ENCODE results near the gene PLPP4. TPM values are rescaled to one million over a fixed set of nuclear protein-coding genes. Genes with fewer than 3 reads are reported as not detected.

The PLPP4 gene
- total RNA-seq, 1 donor from 2014 or later = not detected

DNA sequence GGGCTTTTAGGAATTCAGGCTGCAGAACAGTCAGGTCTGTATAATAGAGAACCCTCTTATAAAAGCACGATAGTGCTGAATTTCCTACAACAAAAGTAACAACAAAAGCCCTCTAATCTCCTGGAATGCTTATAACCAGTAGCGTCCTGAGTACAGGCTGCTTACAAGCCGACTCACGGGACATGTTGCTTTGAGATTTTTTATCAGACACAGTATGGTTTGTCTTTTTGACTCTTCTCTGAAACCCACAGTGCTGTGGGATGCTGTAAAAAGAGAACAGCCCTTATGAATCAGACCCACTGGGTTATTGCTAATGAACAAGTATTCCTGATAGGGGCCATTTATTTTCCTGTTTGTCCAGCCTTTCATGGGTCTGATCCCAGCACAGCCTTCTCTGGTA lies 59.4 kb downstream of the PLPP4 start:
- intact Hi-C loops (cut with micrococcal nuclease) = no loop called here

DNA sequence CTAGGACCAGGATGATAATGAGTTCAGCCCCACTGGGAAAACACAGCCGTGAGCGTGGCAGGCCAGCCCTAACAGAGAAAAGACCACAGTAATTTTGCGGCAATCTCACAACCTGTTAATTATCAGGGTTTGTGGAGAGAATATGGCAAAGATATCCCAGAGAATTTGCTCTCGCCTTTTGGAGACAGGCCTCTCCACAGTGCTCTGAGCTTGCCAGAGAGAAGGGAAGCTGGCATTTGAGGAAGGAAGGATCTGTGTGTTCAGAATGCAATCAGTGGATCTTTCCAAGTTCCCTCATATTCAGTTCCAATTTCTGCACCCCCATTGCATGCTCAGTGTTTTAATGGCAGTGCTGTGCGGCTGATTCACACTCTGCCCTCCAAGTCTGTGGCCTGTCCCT lies 60.2 kb downstream of the PLPP4 start:
- intact Hi-C loops (cut with micrococcal nuclease) = no loop called here

DNA sequence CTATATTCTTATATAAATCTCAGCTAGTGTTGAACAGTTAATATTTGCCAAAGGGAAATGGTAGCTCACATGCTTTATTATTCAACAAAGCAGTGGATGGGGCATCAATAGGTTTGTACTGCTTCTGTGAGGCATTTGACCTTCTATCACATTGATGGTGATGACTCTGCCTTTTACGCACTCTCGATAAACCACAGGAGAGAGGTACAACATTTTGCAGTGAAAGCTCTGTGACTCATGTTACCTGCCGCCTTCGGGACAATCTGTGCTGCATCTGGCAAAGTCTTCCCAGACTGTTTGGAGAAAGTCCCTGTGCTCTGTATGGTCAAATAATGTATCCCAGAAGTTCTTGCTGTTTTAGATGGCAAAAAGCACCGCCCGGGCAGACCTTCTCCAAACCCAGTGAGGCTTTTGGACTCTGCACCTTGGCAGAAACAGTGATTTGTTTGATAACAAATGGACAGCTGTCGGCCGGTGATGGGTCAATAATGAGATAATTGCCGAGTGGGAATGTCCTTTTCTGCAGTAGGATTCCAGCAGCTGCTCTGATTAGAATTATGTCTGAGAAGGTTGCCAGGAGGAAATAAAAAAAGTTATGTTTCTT lies 61.0 kb downstream of the PLPP4 start:
- intact Hi-C loops (cut with micrococcal nuclease) = no loop called here

DNA sequence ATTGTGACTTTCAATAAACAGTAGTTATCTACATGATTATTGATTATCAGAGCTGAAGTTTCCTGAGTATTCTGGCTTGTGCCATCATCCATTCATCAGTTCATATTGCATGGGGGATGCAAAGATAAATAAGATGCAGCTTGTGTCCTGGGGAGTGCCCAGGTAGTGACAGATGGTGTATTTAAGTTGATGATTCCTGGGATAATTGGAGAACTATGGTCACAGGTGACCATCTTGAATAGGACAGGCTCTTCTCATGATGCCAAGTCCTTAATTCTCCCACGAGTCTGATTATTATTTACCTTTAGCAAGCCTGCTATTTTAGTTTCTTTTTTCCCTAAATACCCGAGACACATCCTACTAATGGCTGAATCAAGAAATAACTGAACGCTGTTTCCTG lies 64.9 kb downstream of the PLPP4 start:
- intact Hi-C loops (cut with micrococcal nuclease) = no loop called here

DNA sequence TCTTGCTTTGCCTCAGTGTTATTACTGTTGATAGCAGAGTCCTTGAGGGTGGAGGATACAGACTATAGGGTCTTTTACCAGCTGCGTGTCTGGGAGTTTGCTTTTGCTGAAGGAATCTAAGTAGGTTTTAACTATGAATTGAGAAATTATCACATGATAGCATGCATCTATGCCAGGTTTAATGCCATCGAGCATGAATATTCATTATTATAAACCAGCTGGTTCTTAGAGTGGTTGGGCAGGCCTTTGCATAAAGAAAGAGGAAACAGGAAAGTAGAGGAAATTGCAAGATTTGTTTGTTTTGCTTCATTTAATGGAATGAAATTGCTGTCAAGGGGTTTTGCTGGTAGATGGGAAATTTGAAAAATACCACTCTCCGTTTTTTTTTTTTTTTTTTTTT lies 70.7 kb downstream of the PLPP4 start:
- intact Hi-C loops (cut with micrococcal nuclease) = no loop called here

DNA sequence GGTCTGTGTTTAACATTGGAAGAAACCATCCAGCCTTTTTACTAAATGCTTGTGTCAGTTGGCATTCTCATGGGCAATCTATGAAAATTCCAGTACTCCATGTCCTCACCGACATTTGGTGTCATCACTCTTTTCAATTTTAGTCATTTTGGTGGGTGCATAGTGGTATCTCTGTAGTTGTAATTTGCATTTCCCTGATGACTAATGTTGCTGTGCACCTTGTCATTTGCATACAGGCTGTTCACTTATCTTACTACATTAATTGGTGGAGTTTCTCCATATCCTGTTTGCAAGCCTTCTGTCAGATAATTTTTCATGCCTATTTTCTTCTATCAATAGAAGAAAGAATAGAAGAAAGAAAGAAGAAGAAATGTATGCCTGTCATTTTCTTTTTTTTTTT lies 73.7 kb downstream of the PLPP4 start:
- intact Hi-C loops (cut with micrococcal nuclease) = no loop called here

DNA sequence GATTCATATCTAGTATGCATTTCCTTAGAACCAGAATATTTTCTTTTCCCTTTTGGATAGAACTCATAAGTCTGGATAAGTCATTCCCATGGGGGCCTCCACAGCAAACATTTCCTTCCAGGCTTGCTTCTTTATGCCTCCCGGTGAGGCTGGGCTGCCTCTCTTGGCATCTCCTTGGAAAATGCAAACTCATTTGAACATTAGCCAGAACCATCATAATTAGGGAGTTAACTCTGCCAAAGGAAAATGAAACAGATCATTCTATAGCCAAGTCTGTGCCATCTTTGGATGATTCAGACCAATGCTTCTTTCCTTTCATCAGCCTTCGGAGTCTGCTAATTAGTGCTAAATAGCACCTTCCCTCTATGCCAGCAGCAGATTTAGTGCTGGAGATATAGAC lies 81.1 kb downstream of the PLPP4 start:
- intact Hi-C loops (cut with micrococcal nuclease) = no loop called here

DNA sequence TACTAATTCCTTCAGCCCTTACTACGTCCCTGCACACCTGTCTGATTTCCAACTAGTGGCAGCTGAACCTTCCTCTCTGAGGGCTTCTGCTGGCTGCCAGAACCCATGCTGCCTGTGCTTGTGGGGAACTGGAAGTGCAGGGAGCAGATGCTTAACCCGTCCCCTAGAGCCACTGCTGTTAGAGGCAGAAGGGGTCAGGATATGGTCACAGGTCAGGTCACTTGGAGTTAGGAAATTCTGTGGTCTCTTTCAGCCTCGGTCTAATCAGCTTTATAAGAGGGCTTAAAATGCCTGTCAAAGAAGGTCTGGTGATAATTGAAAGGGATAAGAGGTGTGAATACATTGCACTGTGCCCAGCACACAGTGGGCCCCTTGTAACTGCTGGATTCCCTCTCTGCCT lies 82.0 kb downstream of the PLPP4 start:
- intact Hi-C loops (cut with micrococcal nuclease) = no loop called here

DNA sequence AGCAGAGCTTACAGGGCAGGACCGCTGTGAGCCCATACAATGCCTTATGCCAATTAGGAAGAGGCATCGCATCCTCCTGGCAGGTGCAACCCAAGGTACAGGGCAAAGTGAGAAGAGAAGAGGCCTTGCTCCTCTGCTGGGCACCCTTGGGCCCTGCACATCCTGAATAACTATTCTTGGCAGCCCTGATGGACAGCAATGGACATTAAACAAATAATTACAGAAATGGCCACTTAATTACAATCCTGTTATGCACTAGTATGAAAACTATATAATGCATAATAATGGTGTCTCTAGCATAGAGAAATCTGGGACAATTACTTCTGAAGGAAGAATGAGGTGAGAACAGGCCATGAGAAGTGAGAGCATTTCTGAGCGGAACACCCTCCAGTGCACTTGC lies 83.5 kb downstream of the PLPP4 start:
- intact Hi-C loops (cut with micrococcal nuclease) = no loop called here

DNA sequence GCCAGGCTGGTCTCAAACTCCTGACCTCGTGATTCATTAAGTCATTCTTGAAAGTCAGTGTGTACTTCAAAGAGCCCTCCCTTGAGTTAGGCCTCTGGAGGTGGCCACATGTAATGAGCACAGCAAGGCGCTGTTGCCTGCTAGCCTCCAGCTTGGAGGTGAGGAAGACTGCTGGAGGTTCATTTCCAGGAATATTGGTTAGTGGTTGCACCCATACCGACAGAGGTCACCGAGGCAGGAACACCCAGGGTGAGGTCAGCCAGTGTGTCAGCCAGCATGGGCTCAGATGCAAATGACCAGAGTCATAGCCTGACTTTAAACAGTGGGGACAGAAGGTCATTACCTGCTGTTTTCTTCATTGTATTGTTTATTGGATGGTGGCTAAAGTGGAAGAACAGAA lies 85.0 kb downstream of the PLPP4 start:
- intact Hi-C loops (cut with micrococcal nuclease) = no loop called here

DNA sequence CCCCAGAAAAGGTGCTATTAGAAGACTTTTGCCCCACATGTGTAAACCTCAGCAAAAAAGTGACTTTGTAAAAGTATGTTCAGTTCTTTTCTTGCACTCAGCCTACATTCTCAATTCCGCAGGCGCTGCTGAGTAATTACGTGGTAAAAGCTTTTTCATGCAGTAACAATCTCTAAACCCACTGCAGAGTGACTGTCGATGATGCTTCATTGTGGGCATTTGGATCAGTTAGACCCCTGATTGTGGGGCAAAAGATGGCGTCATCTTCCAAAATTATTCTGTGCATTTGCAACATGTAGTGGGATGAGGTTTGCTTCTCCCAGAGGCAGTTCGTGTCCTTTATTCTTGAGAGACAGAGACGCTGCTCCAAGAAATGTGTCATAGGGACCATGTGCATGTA lies 85.6 kb downstream of the PLPP4 start:
- intact Hi-C loops (cut with micrococcal nuclease) = no loop called here

DNA sequence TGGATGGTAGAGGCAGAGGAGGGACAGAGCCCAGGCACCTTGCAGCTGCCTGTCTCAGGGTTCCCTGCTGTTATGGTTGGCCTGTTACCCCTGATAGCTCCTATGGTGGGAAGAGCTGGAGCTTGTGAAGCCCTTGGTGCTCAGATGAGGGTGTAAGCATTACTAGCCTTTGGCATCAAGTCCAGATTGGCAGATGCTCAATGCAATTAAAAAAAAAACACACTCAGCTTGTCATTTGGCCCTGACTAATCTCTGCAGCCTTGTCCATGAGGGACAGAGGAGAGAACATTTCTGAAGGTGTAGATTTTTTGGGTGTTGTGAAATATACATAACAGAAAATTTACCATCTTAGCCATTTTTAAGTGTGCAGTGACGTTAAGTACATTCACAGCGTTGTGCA lies 86.3 kb downstream of the PLPP4 start:
- intact Hi-C loops (cut with micrococcal nuclease) = no loop called here

DNA sequence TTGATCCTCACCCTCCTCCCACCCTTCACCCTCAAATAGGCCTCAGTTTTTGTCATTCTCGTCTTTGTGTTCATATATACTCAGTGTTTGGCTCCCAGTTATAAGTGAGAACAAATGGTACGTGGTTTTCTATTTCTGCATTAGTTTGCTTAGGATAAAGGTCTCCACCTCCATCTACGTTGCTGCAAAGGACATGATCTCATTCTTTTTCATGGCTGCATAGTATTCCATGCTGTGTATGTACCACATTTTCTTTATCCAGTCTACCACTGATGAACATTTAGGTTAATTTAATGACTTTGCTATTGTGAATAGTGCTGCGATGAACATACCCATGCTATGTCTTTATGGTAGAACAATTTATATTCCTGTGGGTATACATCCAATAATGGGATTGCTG lies 91.2 kb downstream of the PLPP4 start:
- intact Hi-C loops (cut with micrococcal nuclease) = no loop called here

DNA sequence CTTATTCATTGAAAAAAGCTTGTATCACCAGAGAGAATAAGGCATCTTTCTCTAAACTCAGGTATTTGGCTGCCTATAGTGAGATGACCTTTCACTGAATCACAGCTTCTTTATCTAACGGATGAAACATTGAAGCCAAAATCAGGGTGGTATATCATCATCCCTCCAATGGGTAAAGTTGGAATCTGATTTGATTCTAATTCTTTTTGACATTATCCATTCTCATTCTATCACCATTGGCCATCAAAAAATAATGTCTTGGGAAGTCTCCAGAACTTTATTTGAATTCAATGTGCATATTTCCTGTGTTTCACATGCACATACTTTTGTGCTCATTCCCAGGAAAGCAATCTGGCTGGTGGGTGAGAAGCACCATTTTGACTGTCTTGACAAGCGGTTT lies 95.2 kb downstream of the PLPP4 start:
- intact Hi-C loops (cut with micrococcal nuclease) = no loop called here

DNA sequence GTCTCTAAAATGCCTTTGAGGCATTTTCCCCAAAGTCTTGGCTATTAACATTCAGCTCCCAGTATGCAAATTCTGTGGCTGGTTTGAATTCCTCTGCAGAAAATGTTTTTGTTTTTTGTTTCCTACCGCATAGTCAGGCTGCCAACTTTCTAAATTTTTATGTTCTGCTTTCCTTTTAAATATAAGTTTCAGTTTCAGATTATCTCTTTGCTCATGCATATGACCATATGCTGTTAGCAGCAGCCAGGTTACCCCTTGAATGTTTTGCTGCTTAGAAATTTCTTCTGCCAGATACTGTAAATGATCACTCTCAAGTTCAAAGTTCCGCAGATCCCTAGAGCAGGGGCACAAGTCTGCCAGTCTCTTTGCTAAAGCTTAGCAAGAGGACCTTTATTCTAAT lies 96.9 kb downstream of the PLPP4 start:
- intact Hi-C loops (cut with micrococcal nuclease) = no loop called here

DNA sequence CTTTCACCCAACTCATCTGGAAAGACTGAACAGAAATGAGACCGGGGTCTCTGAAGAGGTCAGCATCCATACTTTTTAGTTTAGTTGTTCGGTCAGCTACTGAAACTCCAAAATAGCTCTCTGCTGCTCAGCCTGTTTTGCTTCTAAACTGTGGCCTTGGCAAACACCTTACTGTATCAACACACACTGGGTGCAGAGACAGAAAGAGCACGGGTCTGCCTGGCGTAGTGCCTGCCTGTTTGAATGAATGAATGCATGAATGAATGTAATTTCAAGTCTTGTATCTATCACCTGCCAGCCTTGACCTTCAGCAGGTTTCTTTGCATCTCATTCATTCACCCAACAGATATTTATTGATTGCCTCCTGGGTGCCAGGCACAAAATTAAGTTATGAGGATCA lies 98.4 kb downstream of the PLPP4 start:
- intact Hi-C loops (cut with micrococcal nuclease) = no loop called here

DNA sequence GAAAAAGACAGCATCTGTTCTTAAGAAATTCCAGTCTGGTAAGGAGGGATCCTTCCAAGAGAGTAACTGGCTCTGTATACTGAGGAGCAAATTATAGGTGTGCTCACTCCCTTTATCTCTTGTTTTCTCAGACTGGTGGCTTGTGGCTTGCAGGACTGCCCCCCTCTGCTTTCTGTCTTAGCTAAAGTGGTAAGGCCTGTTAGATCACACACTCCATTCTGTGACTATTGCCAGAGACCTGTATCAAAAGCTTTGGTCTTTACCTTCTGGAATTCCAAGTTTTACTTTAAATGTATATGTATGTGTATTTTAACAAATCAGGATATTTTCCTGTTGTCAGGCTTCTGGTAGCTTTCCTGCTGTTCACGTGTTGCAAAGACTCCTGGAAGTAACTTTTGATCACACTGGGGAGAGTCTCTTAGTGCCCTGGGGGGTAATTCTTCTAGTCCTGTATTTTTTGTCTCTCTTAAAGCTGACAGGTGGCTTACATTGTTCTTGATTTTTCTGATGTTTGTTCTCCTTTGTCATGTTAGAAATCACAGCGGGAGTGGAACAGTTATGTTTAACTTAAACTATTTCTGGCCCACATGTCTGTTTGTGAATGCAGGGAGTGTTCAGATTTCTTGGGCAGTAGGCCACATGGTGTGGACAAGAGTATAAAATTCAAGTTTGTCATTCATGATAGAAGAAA lies 99.0 kb downstream of the PLPP4 start:
- intact Hi-C loops (cut with micrococcal nuclease) = no loop called here

DNA sequence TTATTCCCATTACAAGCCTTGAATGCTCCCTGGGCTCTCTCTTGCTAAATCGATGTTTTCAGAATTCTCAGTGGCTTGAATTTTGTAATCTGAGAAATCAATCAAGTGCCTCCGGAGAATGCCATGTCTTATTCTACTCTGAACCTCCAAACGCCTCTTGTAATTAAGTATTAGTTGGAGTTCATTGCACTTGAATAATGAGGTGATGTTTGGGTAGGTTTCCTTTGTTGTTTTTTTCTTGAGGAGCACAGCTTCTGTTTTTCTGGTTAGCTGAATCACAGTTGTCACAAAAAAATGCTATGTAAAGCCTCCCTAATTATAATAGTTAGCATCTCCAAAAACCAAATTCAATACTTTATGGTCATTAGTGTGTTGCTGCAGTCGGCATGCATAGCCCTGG lies 100.3 kb downstream of the PLPP4 start:
- intact Hi-C loops (cut with micrococcal nuclease) = no loop called here

DNA sequence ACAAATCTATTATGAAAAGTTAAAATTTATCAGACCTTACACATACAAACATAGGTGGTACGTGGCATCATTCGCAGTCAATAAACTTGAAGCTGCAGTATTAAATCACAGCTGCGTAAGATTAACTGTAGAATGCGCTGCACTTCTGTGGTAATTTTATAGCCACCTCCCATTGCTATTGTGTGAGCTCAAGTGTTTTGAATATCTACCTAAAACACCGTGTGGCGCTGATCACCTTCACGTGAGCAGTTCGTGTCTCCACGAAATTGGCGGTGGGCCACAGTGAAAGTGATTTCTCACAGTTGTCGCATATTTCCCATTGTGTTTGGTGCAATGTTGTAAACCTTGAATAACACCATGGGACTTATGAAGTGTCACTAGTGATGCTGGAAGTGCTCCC lies 102.8 kb downstream of the PLPP4 start:
- intact Hi-C loops (cut with micrococcal nuclease) = no loop called here

DNA sequence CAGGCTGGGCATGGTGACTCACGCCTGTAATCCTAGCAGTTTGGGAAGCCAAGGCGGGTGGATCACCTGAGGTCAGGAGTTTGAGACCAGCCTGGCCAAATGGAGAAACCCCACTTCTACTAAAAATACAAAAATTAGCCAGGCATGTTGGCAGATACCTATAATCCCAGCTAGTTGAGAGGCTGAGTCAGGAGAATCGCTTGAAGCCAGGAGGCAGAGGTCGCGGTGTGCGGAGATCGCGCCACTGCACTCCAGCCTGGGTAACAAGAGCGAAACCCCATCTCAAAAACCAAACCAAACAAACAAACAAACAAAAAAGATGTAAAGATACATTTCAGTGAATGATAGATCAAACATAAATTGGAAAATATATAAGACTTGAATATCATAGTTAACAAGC lies 105.9 kb downstream of the PLPP4 start:
- intact Hi-C loops (cut with micrococcal nuclease) = no loop called here

DNA sequence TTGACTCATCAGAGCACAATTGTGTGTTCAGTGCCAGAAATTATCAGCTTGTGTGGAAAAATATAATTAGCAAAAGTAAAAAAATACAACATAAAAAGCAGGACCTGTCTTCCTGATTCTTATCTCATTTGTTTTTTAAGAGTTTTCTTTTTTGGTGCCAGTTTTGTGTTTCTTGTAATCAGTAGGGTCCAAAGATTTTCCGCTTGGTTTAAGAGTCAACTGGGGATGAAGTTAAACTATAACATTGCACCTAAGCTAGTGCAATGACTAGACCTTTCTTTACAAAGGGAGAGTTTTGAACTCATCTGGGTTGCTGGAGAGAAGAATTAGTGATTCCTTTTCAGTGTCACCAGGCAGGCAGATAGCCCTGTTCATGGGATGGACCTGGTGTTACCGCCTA lies 113.4 kb downstream of the PLPP4 start:
- intact Hi-C loops (cut with micrococcal nuclease) = no loop called here

DNA sequence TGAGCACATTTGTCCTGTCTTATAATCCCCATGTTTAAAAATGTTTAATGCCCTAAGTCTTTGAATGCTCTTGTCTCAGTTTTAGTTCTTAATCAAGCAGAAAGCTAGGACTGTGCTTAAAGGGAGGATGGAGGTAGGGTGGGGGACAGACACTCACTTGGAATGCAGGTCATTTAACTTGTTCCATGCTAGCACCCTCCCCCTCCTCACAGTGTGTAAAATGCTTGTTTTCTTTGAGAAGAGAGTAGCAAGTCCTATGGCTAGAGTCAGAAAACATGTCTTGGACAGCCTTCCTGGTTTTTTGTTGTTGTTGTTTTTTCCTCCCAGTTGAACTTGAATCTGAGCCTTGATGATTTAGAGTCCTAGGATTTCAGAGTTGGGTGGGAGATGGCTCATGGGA lies 114.2 kb downstream of the PLPP4 start:
- intact Hi-C loops (cut with micrococcal nuclease) = no loop called here

DNA sequence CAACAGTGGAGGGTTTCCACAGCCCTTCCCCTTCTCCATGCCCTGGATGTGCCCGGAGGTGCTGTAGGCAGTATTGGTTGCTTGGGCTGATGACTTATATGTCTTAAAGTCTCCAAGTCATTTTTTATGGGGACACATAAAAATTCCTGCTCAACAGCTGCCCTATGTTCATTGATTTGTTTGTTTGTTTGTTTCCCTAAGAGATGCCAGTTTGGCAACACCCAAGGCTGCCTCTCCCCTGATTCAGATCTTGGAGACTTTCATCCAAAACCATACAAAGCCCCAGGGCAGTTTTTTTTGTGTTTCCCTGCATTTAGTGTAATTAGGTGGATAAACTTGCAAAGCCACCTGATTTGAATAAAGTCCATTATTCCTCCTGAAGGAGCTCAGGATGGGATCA lies 115.3 kb downstream of the PLPP4 start:
- intact Hi-C loops (cut with micrococcal nuclease) = no loop called here

DNA sequence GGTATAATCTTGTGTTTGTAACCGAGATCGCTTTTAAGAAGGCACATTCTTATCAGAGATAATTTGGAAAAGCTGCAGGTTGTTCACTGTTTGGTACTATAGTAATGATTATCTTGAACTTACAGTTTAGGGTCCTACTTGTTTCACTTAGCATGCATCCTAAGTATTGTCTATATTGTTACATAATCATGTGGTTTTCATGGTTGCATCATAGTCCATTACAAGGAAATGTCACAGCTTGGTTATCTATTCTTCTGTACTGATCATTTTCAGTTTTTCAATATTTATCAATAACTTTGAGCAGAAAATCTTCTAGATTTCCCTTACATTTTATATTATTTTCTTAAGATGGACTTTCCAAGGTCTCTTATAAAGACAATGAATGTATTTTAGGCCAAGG lies 116.3 kb downstream of the PLPP4 start:
- intact Hi-C loops (cut with micrococcal nuclease) = no loop called here
